Osteoblast (primary cell): Measurements from ENCODE around the gene PID1. TPM values are rescaled to one million over a fixed set of nuclear protein-coding genes. Genes with fewer than 3 reads are reported as not detected.

Experiments used
- DNase-seq: peaks from one replicate; pipeline ENCODE4 v3.0.0; 2011; ENCODE audit warnings: low spot score, mixed read lengths; ENCODE audit not compliant: insufficient read length; ENCODE audit errors: missing footprints
- H2AFZ ChIP-seq: 2 replicates; pipeline ENCODE4 v1.6.0; 2011; ENCODE audit warnings: mild to moderate bottlenecking, low read length
- H3K27ac ChIP-seq: 2 replicates; pipeline ENCODE4 v1.5.1; 2011; ENCODE audit warnings: mild to moderate bottlenecking, low read depth, low read length, moderate library complexity
- H3K27me3 ChIP-seq: 2 replicates; pipeline ENCODE4 v1.6.0; 2012; ENCODE audit warnings: mild to moderate bottlenecking, control low read depth, inconsistent platforms, low read length, moderate library complexity; ENCODE audit not compliant: insufficient read depth
- H3K36me3 ChIP-seq: 2 replicates; pipeline ENCODE4 v1.5.1; 2011; ENCODE audit warnings: mild to moderate bottlenecking, low read length, control low read depth, moderate library complexity; ENCODE audit not compliant: insufficient read depth
- H3K4me1 ChIP-seq: 2 replicates; pipeline ENCODE4 v1.5.1; 2011; ENCODE audit warnings: mild to moderate bottlenecking, low read length, control low read depth, moderate library complexity; ENCODE audit not compliant: insufficient read depth
- H3K4me2 ChIP-seq: 2 replicates; pipeline ENCODE4 v1.6.0; 2011; ENCODE audit warnings: mild to moderate bottlenecking, low read length; ENCODE audit not compliant: insufficient read depth
- H3K4me3 ChIP-seq: fragments of 200-600 bp; sonication (generic); 3 replicates; pipeline ENCODE4 v1.5.1; 2012; ENCODE audit warnings: mild to moderate bottlenecking, low read length, inconsistent platforms; ENCODE audit not compliant: insufficient read depth
- H3K79me2 ChIP-seq: 2 replicates; pipeline ENCODE4 v1.6.0; 2012; ENCODE audit warnings: mild to moderate bottlenecking, low read length, control low read depth, inconsistent platforms; ENCODE audit not compliant: insufficient read depth
- H3K9me3 ChIP-seq: 2 replicates; pipeline ENCODE4 v1.5.1; 2011; ENCODE audit warnings: low read depth, low read length, control low read depth
- H4K20me1 ChIP-seq: 2 replicates; pipeline ENCODE4 v1.6.0; 2012; ENCODE audit warnings: mild to moderate bottlenecking, low read length, control low read depth; ENCODE audit not compliant: insufficient read depth
- CTCF ChIP-seq: IDR thresholded peaks from 2 replicates; pipeline ENCODE4 v1.5.1; 2011; ENCODE audit warnings: mild to moderate bottlenecking, low read depth, low read length, moderate library complexity; ENCODE audit errors: extremely low read depth
- total RNA-seq: library from RNA; depleted of rRNA; stranded (reverse); fragments of >200 nt; gene quantifications from 2 replicates; pipeline ENCODE4 v1.2.3, GENCODE V29; 2012

Gene PID1
- total RNA-seq, 1 donor: 9.8 TPM

GRCh38 chr2:229256376-229256775 is 14.7 kb downstream of the PID1 start:
- Histone ChIP-seq H3K27me3 (no peaks in the 10 kb centered on the region), H3K9me3 (no peaks in the 10 kb centered on the region), H3K79me2 (no peaks in the 10 kb centered on the region), H3K4me3 (no peak overlapping the region), H3K4me1 (no peaks in the 10 kb centered on the region), H3K4me2 (no peak overlapping the region), H4K20me1 (no peaks in the 10 kb centered on the region), H3K27ac (no peak overlapping the region), H2AFZ (no peak overlapping the region), H3K36me3 (no peaks in the 10 kb centered on the region)
- DNase-seq: no peak
- TF ChIP-seq CTCF: no peak

- Histone ChIP-seq H3K4me2 (no peak overlapping the region), H3K4me1 (no peaks in the 10 kb centered on the region), H3K79me2 (no peaks in the 10 kb centered on the region), H3K27ac (no peak overlapping the region), H3K9me3 (no peaks in the 10 kb centered on the region), H4K20me1 (no peaks in the 10 kb centered on the region), H3K27me3 (no peaks in the 10 kb centered on the region), H3K4me3 (no peak overlapping the region), H3K36me3 (no peaks in the 10 kb centered on the region), H2AFZ (no peak overlapping the region)
- no peak for TF ChIP-seq CTCF
- DNase-seq: no peak
Measured at GRCh38 chr2:229254206-229254605, 16.9 kb downstream of the PID1 start.

GRCh38 chr2:229252996-229253395 is 18.1 kb downstream of the PID1 start:
- H3K27ac ChIP-seq: no peak overlapping the region
- no peaks in the 10 kb centered on the region for H3K36me3 ChIP-seq
- no peak overlapping the region for H3K4me2 ChIP-seq
- no peaks in the 10 kb centered on the region for H3K9me3 ChIP-seq
- DNase-seq: no peak
- no peaks in the 10 kb centered on the region for H3K27me3 ChIP-seq
- no peak overlapping the region for H3K4me3 ChIP-seq
- TF ChIP-seq CTCF: no peak
- no peaks in the 10 kb centered on the region for H3K79me2 ChIP-seq
- no peak overlapping the region for H2AFZ ChIP-seq
- no peaks in the 10 kb centered on the region for H4K20me1 ChIP-seq
- no peaks in the 10 kb centered on the region for H3K4me1 ChIP-seq

- no peak for TF ChIP-seq CTCF
- H3K79me2 ChIP-seq: no peaks in the 10 kb centered on the region
- H3K27ac ChIP-seq: no peak overlapping the region
- no peak overlapping the region for H3K4me3 ChIP-seq
- no peak for DNase-seq
- H3K4me1 ChIP-seq: no peaks in the 10 kb centered on the region
- H3K4me2 ChIP-seq: no peak overlapping the region
- no peaks in the 10 kb centered on the region for H3K36me3 ChIP-seq
- no peaks in the 10 kb centered on the region for H4K20me1 ChIP-seq
- no peaks in the 10 kb centered on the region for H3K9me3 ChIP-seq
- no peaks in the 10 kb centered on the region for H3K27me3 ChIP-seq
- H2AFZ ChIP-seq: no peak overlapping the region
Measured at GRCh38 chr2:229252280-229252679, 18.8 kb downstream of the PID1 start.
